T-helper 17 cell (primary cell): ENCODE data around the gene ARSG. TPM values are rescaled to one million over a fixed set of nuclear protein-coding genes. Genes with fewer than 3 reads are reported as not detected.

Source experiments
- ATAC-seq: fragments of 150-1000 bp; cut with Tn5 transposase; 2 replicates; pipeline ENCODE4 v1.10.0; 2021; ENCODE audit warnings: mild to moderate bottlenecking, moderate library complexity
- DNase-seq, 3 donors: peaks; one replicate each; pipeline versions ENCODE4 v3.0.0 to v3.0.0-alpha.2; 2020 to 2021
- H3K9me3 ChIP-seq: one replicate; pipeline ENCODE4 v1.7.0; 2013; ENCODE audit warnings: low read length, mild to moderate bottlenecking; ENCODE audit not compliant: control insufficient read depth, poor library complexity, severe bottlenecking
- H3K27ac Mint-ChIP-seq: one replicate; pipeline ENCODE4 v1.8.0; 2022; ENCODE audit warnings: mild to moderate bottlenecking, moderate library complexity, mixed read lengths
- H3K27me3 Mint-ChIP-seq: one replicate; pipeline ENCODE4 v1.8.0; 2022; ENCODE audit warnings: mixed read lengths
- H3K36me3 Mint-ChIP-seq: one replicate; pipeline ENCODE4 v1.8.0; 2022; ENCODE audit warnings: low read depth, mixed read lengths
- H3K4me1 Mint-ChIP-seq: one replicate; pipeline ENCODE4 v1.8.0; 2022; ENCODE audit warnings: mild to moderate bottlenecking, mixed read lengths
- H3K4me3 Mint-ChIP-seq: one replicate; pipeline ENCODE4 v1.8.0; 2022; ENCODE audit warnings: mild to moderate bottlenecking, moderate library complexity, mixed read lengths
- total RNA-seq, 4 donors: library from RNA in 2 of 4; stranded (reverse) in 2 of 4; gene quantifications; one replicate each; pipeline ENCODE4 v1.2.3 and lab custom pipeline; 2022 to 2026

Gene ARSG
- total RNA-seq, 2 donors from 2014 or later: 17.2 to 22.4 TPM

GRCh38 chr17:68432086-68432864 lies 141.0 kb downstream of the ARSG start:
- DNase-seq (no peak), ATAC-seq (no peak)
- no peaks in the 10 kb centered on the region for H3K9me3 ChIP-seq
- no peaks in the 10 kb centered on the region for H3K27me3 Mint-ChIP-seq
- H3K36me3 Mint-ChIP-seq: peaks cover 4% of the 10 kb centered on the region
- peaks cover 19% of the 10 kb centered on the region for H3K4me1 Mint-ChIP-seq
- H3K4me3 Mint-ChIP-seq: no peak overlapping the region
- H3K27ac Mint-ChIP-seq: peak overlapping the region; percentile 61

GRCh38 chr17:68433211-68433610 lies 141.9 kb downstream of the ARSG start:
- H3K27ac Mint-ChIP-seq: no peak overlapping the region
- ATAC-seq: no peak
- H3K27me3 Mint-ChIP-seq: no peaks in the 10 kb centered on the region

GRCh38 chr17:68433911-68434508 lies 142.7 kb downstream of the ARSG start:
- Mint-ChIP-seq H3K27ac (no peak overlapping the region), H3K4me3 (no peak overlapping the region), H3K27me3 (no peaks in the 10 kb centered on the region), H3K36me3 (peaks cover 3% of the 10 kb centered on the region), H3K4me1 (peaks cover 31% of the 10 kb centered on the region)
- no peak for DNase-seq
- no peak for ATAC-seq
- H3K9me3 ChIP-seq: no peaks in the 10 kb centered on the region

More at GRCh38 chr17:68433211-68433610, 141.9 kb downstream of the ARSG start:
- H3K4me1 Mint-ChIP-seq: peaks cover 27% of the 10 kb centered on the region
- peaks cover 4% of the 10 kb centered on the region for H3K36me3 Mint-ChIP-seq
- no peaks in the 10 kb centered on the region for H3K9me3 ChIP-seq
- DNase-seq: no peak
- no peak overlapping the region for H3K4me3 Mint-ChIP-seq

- no peaks in the 10 kb centered on the region for H3K9me3 ChIP-seq
- DNase-seq (no peak), ATAC-seq (no peak)
- no peak overlapping the region for H3K4me3 Mint-ChIP-seq
- no peaks in the 10 kb centered on the region for H3K27me3 Mint-ChIP-seq
- H3K4me1 Mint-ChIP-seq: peaks cover 31% of the 10 kb centered on the region
- peaks cover 2% of the 10 kb centered on the region for H3K36me3 Mint-ChIP-seq
- H3K27ac Mint-ChIP-seq: no peak overlapping the region
Measured at GRCh38 chr17:68435361-68435760, 144.1 kb downstream of the ARSG start.

GRCh38 chr17:68435876-68436842 lies 144.9 kb downstream of the ARSG start:
- H3K9me3 ChIP-seq: no peaks in the 10 kb centered on the region
- Mint-ChIP-seq H3K27ac (peak overlapping the region; percentile 90), H3K4me3 (peak overlapping the region; percentile 79), H3K27me3 (no peaks in the 10 kb centered on the region), H3K36me3 (peaks cover 2% of the 10 kb centered on the region), H3K4me1 (peaks cover 37% of the 10 kb centered on the region)
- DNase-seq (peak; percentile 58 to 79 (median 64)), ATAC-seq (peak; percentile 80)

DNA sequence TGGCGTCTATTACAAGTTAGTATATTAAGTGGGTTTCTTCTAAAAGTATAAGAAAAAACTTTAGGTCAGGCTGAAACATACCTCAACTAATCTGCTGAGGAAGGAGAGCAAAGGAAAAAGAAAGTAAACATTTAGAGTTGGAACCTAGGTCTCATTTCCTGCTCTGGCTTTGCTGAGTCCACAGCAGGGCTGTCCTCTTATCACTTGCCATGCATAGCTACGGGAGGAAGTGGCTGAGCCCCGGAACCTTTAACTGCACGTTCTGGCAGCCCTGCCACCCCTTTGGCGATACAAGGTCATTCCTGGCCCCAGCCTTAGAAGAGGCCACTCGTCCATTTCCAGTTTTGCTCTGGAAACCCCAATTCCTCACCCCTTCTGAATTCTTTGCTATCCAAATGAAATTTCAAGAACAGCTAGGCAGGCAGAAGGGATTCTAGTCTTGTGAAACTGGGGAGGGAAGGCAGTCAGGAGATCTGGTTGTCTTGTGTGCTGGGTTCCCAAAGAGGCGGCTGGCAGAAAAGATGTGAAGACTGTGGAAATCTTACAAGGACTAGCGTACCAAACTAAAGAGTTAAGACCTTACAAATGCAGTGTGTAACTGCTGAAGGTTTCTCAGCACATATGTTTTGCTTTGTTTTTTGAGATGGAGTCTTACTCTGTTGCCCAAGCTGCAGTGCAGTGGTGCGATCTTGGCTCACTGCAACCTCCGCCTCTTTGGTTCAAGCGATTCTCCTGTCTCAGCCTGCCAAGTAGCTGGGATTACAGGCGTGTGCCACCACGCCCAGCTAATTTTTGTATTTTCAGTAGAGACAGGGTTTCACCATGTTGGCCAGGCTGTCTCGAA lies 146.9 kb downstream of the ARSG start:
- DNase-seq (no peak), ATAC-seq (peak; percentile 65)
- no peaks in the 10 kb centered on the region for H3K27me3 Mint-ChIP-seq
- H3K4me3 Mint-ChIP-seq: peak overlapping the region; percentile 79
- H3K36me3 Mint-ChIP-seq: no peaks in the 10 kb centered on the region
- H3K9me3 ChIP-seq: no peaks in the 10 kb centered on the region
- peaks cover 36% of the 10 kb centered on the region for H3K4me1 Mint-ChIP-seq
- peak overlapping the region; percentile 90 for H3K27ac Mint-ChIP-seq

DNA sequence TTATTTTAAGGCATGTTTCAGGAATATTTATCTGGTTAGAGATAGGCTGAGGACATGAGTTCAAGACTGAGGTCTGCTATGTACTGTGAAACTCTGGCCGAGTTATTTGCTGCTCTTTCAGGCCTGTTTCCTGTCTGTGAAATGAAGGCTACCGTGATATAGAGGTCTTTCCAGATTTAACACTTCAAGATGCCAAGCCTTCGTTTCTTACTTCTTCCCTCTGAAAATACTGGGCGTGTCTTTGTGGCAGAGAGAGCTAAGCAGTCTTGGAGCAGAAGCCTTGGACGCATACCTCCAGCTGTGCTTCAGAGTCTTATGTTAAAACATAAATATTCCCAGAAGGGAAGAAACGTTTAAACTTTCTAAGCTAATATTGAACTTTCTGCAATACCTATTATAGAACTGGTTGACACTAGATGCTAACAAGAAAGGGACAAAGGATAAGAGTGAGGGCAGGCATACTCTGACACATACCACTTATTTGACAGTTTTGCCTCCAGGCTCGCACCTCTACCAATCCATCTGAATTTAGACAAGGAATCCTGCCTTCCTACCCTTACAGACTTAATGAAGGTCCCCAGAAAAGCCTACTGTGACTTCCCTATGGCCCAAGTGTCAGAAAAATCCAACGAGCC lies 148.5 kb downstream of the ARSG start:
- DNase-seq (no peak), ATAC-seq (no peak)
- no peaks in the 10 kb centered on the region for H3K9me3 ChIP-seq
- H3K4me3 Mint-ChIP-seq: no peak overlapping the region
- H3K36me3 Mint-ChIP-seq: no peaks in the 10 kb centered on the region
- H3K27me3 Mint-ChIP-seq: no peaks in the 10 kb centered on the region
- peaks cover 36% of the 10 kb centered on the region for H3K4me1 Mint-ChIP-seq
- H3K27ac Mint-ChIP-seq: peak overlapping the region; percentile 87

- no peaks in the 10 kb centered on the region for H3K9me3 ChIP-seq
- Mint-ChIP-seq H3K4me1 (peaks cover 39% of the 10 kb centered on the region), H3K27me3 (no peaks in the 10 kb centered on the region), H3K36me3 (no peaks in the 10 kb centered on the region), H3K27ac (peak overlapping the region; percentile 87), H3K4me3 (no peak overlapping the region)
- DNase-seq (no peak), ATAC-seq (no peak)
Measured at GRCh38 chr17:68440526-68440925, 149.2 kb downstream of the ARSG start.

- H3K9me3 ChIP-seq: no peaks in the 10 kb centered on the region
- Mint-ChIP-seq H3K27ac (peak overlapping the region; percentile 87), H3K27me3 (no peaks in the 10 kb centered on the region), H3K36me3 (no peaks in the 10 kb centered on the region), H3K4me3 (no peak overlapping the region), H3K4me1 (peaks cover 36% of the 10 kb centered on the region)
- DNase-seq (no peak), ATAC-seq (no peak)
Measured at GRCh38 chr17:68441070-68441770, 149.9 kb downstream of the ARSG start.

DNA sequence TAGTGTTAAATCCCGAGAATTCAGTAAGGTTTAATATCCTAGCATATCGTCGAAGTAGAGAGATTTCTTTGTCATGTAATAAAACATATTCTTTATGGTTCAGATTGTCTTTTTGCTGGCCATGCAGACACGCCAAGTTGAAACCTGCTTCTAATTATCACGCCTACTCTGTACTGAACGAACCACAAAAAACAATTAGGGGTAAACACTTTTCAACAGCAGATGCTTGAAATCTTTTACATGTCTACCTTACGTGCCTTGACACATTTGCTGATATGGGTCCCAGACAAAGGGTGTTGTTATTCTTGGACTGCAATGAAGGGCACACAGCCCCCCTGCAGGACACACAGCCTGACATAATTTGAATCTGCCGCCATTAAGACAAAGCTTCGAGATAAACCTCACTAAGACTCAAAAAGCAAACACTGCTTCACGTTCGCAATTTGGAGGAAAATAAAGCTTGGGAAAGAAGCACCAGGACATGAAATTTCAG lies 152.7 kb downstream of the ARSG start:
- H3K9me3 ChIP-seq: no peaks in the 10 kb centered on the region
- no peaks in the 10 kb centered on the region for H3K36me3 Mint-ChIP-seq
- no peak for DNase-seq
- H3K27me3 Mint-ChIP-seq: no peaks in the 10 kb centered on the region
- H3K4me3 Mint-ChIP-seq: no peak overlapping the region
- no peak for ATAC-seq
- no peak overlapping the region for H3K27ac Mint-ChIP-seq
- peaks cover 16% of the 10 kb centered on the region for H3K4me1 Mint-ChIP-seq

GRCh38 chr17:68445671-68446070 lies 154.4 kb downstream of the ARSG start:
- no peak for ATAC-seq
- Mint-ChIP-seq H3K27ac (no peak overlapping the region), H3K36me3 (no peaks in the 10 kb centered on the region), H3K4me3 (no peak overlapping the region), H3K4me1 (peaks cover 14% of the 10 kb centered on the region), H3K27me3 (no peaks in the 10 kb centered on the region)
- DNase-seq: no peak
- no peaks in the 10 kb centered on the region for H3K9me3 ChIP-seq
